T-helper 1 cell (primary cell): ENCODE results near the gene SORD.
"Not testable (repeated sequence)": the region's sequence is repeated elsewhere in the genome, so short reads cannot be mapped to it uniquely, and the experiment has no call there.

Experiments used
- DNase-seq, 5 donors: peaks; one replicate each; pipeline ENCODE4 v3.0.0-alpha.2; 2012 to 2020

SORD gene

GRCh38 chr15:45025627-45026026, 2.6 kb downstream of the SORD start:
- DNase-seq, result not testable (repeated sequence)

- no peak for DNase-seq
These were observed 3.7 kb downstream of the SORD start for GRCh38 chr15:45026651-45027190.

- DNase-seq, result no peak
These were observed 4.2 kb downstream of the SORD start for GRCh38 chr15:45027220-45027619.

GRCh38 chr15:45030743-45031142, 7.7 kb downstream of the SORD start:
- no peak for DNase-seq

- not testable (repeated sequence) for DNase-seq
These were observed 8.6 kb downstream of the SORD start for GRCh38 chr15:45031522-45032028.

- DNase-seq, result not testable (repeated sequence)
These were observed 9.5 kb downstream of the SORD start for GRCh38 chr15:45032501-45032900.

GRCh38 chr15:45034087-45034486, 11.1 kb downstream of the SORD start:
- DNase-seq, result not testable (repeated sequence)

GRCh38 chr15:45034600-45035375, 11.8 kb downstream of the SORD start:
- DNase-seq, result not testable (repeated sequence)

- DNase-seq, result peak; percentile 22 to 68 (median 52)
These were observed 14.1 kb downstream of the SORD start for GRCh38 chr15:45036812-45037781.

GRCh38 chr15:45037936-45038335, 14.9 kb downstream of the SORD start:
- no peak for DNase-seq

- DNase-seq, result not testable (repeated sequence)
These were observed 17.4 kb downstream of the SORD start for GRCh38 chr15:45040396-45040795.

- DNase-seq, result not testable (repeated sequence)
These were observed 18.5 kb downstream of the SORD start for GRCh38 chr15:45041538-45041937.

- DNase-seq, result not testable (repeated sequence)
These were observed 19.9 kb downstream of the SORD start for GRCh38 chr15:45042859-45043258.

- not testable (repeated sequence) for DNase-seq
These were observed 21.3 kb downstream of the SORD start for GRCh38 chr15:45044270-45044669.

- DNase-seq, result not testable (repeated sequence)
These were observed 25.4 kb downstream of the SORD start for GRCh38 chr15:45048449-45048793.

- no peak for DNase-seq
These were observed 26.0 kb downstream of the SORD start for GRCh38 chr15:45048794-45049631.

- DNase-seq, result no peak
These were observed 27.6 kb downstream of the SORD start for GRCh38 chr15:45050587-45050986.

- not testable (repeated sequence) for DNase-seq
These were observed 29.7 kb downstream of the SORD start for GRCh38 chr15:45052676-45053075.

- DNase-seq, result not testable (repeated sequence)
These were observed 36.0 kb downstream of the SORD start for GRCh38 chr15:45058690-45059675.

- DNase-seq, result not testable (repeated sequence)
These were observed 39.3 kb downstream of the SORD start for GRCh38 chr15:45062301-45062700.

GRCh38 chr15:45064386-45064785, 41.4 kb downstream of the SORD start:
- no peak for DNase-seq
